Measurements from ENCODE around the gene MYO19.

- no peak for TF ChIP-seq ZNF837 (tag by site-specific recombination; IDR thresholded peaks at IDR 0.05)
- no peak for TF ChIP-seq CTCF (tag by site-specific recombination; IDR thresholded peaks at IDR 0.05)
- TF ChIP-seq ZNF138 (tag by site-specific recombination; IDR thresholded peaks at IDR 0.05; ENCODE audit: borderline replicate concordance), result no peak
- TF ChIP-seq ZNF624 (tag by site-specific recombination; IDR thresholded peaks at IDR 0.05), result no peak
- no peak for TF ChIP-seq REST (tag by site-specific recombination; IDR thresholded peaks at IDR 0.05)
- no peak for TF ChIP-seq ZNF626 (tag by site-specific recombination; IDR thresholded peaks at IDR 0.05)
- TF ChIP-seq ZNF488 (tag by site-specific recombination; IDR thresholded peaks at IDR 0.05), result no peak
- no peak for TF ChIP-seq ZNF521 (tag by site-specific recombination; IDR thresholded peaks at IDR 0.05)
- no peak for TF ChIP-seq PRDM1 (tag by site-specific recombination; IDR thresholded peaks at IDR 0.05)
- TF ChIP-seq ZNF561 (tag by site-specific recombination; IDR thresholded peaks at IDR 0.05; ENCODE audit: borderline replicate concordance), result no peak
- no peak for TF ChIP-seq ZSCAN23 (tag by site-specific recombination; IDR thresholded peaks at IDR 0.05)
- TF ChIP-seq ZNF645 (tag by site-specific recombination; IDR thresholded peaks at IDR 0.05), result no peak
- no peak for TF ChIP-seq ZNF423 (tag by site-specific recombination; IDR thresholded peaks at IDR 0.05)
- TF ChIP-seq YY1 (tag by site-specific recombination; IDR thresholded peaks at IDR 0.05), result no peak
These were observed 10.2 kb downstream of the MYO19 start for GRCh38 chr17:36524428-36524876.

Data from HEK293 (cell line).